ENCODE results near the gene RBM23.
"Not testable (repeated sequence)": the region's sequence is repeated elsewhere in the genome, so short reads cannot be mapped to it uniquely, and the experiment has no call there.

The RBM23 gene

GRCh38 chr14:22918804-22919600 is at the start of gene RBM23:
RBM23 (minus strand) TSS chr14:22919149.
- DNase-seq, result peak; percentile 100

DNA sequence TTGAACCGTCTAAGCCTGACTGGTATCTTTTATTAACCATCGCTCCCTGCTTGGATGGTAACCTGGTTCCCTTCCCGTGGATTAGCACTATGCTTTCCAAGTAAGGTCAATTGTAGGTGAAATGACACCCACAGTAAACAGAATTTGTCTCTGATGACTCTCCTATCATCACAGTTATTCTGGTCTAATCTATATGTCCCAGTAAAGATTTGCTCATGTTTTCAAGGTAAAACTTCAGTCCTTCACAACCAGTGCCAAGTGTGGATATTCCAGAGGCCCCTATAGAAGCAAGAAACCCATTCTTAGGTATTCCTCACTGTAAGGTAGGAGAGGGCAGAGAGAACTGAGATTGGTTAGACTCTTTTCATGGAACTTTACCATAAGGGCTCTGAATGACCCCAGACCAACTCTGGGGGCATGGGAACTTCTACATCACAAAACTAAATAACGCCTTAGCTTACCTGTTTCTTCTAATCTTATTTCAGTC is 47.9 kb upstream of the RBM23 start:
- DNase-seq, result no peak

- DNase-seq, result not testable (repeated sequence)
Observed at GRCh38 chr14:22965916-22966782, 47.2 kb upstream of the RBM23 start.

GRCh38 chr14:22962061-22962676 is 43.2 kb upstream of the RBM23 start:
- DNase-seq, result no peak

DNA sequence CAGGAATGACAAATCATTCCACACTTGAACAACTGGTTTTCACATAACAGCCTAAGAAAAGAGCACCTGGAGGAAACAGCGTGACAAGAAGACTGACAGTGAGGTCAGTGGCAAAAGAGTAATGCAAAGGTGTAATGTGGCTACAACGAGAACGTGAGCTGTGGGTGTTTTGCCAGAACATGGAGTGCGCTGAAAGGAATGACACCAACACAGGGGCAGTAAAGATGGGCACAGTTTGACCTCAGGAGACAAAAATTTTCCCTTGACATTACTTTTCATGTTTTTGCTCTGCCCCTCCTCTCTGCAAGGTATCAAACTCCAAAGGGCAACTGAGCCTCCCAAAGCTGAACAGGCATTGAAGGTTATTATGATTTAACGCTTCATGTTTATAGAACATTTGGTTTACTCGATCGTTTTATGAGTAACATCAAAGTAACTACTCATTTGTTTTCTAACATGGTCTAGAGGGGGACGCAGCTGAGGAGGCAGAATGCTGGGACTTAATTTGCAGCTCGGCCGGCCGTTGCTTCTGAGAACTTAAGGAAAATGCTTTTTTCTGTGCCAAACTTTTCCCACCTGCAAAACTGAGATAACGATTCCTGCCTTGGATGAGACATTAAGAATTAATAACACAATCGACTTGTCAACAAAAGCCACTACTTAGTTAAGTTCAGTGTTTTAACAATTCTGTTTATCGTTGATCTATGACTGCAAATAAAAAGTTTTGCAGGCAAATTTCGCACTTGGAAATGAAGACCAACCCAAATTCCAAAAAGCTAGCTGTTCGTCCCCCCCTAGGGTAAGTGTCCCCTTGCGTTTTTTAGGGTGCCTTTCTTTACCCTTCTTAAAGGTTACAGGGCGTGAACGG is 37.0 kb upstream of the RBM23 start:
- no peak for DNase-seq

DNA sequence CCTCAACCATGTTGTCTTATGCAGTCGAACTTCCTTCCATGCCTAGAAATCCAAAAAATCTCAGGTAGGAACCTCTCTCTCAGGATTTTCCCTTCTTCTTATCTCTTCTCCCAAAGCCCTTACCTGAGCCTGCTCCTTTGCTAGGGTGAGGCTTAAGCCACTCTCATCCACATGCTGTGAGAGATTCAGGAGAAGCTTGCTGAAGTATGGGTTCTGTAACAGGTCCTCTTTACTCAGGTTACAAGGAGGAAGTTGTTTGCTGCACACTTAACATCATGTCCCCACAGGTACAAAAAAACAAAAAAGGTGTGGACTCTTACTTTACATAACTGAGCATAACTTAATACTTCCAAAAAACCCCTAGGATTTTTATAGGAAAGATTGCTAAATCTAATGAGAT is 33.5 kb upstream of the RBM23 start:
- DNase-seq, result no peak

DNA sequence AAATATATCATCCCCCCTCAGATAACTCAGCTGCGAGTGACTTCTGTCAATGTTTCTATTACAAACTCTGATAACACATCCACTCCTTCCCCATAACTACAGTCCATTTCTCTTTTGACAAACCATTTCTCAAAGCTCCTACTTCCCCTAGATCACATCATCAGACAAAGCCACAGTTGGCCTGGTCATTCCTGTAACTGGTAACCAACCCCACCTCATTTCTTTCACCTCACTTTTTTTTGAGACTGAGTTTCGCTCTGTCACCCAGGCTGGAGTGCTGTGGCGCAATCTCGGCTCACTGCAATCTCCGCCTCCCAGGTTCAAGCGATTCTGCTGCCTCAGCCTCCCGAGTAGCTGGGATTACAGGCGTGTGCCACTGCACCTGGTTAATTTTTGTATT is 32.8 kb upstream of the RBM23 start:
- peak; percentile 64 for DNase-seq

DNA sequence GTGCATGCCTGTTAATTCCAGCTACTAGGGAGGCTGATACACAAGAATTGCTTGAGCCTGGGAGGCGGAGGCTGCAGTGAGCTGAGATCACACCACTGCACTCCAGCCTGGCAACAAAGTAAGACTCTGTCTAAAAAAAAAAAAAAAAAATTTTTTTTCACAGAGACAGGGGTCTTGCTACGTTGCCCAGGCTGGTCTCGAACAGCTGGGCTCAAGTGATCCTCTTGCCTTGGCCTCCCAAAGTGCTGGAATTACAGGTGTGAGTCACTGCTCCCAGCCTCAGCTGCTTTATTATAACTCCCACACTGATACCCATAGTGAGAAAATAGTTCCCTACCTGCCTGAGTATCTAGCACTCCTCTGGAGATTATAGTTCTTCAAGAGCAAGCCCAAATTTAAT is 26.7 kb upstream of the RBM23 start:
- DNase-seq, result no peak

- no peak for DNase-seq
Observed at GRCh38 chr14:22939684-22940083, 20.7 kb upstream of the RBM23 start.

DNA sequence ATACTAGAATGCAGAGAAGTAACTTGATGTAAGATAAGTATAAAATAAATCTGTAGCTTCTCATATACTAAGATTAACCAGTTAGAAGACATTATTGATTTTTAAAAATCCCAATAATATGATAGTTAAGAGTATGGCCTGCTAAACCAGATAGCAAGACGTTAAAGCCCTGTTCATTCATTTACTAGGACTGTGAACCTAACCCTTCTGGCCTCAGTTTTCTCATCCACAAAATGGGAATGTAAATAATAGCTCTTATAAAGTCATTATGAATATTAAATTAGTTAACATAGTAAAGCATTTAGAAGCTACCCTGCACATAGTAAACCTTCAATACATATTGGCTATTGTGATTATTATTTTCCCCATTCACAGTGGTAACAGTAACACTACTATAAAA is 16.2 kb upstream of the RBM23 start:
- DNase-seq, result no peak

DNA sequence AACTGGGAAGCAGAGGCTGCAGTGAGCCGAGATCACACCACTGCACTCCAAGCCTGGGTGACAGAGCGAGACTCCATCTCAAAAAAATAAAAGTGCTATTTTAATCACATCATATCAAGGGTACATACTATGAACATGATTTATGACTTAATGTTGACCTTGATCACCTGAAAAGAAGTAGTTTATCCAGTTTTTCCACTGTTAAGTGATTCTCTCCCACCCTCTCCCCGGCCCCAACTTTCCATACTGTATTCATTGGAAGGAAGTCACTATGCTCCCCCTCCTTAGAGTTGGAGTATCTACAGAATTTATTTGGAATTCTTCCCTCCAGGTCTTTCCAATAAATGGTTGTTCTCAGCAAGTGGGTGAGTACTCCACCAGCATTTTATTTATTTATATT is 13.2 kb upstream of the RBM23 start:
- DNase-seq, result no peak

- DNase-seq, result no peak
Observed at GRCh38 chr14:22929961-22930364, 11.0 kb upstream of the RBM23 start.

DNA sequence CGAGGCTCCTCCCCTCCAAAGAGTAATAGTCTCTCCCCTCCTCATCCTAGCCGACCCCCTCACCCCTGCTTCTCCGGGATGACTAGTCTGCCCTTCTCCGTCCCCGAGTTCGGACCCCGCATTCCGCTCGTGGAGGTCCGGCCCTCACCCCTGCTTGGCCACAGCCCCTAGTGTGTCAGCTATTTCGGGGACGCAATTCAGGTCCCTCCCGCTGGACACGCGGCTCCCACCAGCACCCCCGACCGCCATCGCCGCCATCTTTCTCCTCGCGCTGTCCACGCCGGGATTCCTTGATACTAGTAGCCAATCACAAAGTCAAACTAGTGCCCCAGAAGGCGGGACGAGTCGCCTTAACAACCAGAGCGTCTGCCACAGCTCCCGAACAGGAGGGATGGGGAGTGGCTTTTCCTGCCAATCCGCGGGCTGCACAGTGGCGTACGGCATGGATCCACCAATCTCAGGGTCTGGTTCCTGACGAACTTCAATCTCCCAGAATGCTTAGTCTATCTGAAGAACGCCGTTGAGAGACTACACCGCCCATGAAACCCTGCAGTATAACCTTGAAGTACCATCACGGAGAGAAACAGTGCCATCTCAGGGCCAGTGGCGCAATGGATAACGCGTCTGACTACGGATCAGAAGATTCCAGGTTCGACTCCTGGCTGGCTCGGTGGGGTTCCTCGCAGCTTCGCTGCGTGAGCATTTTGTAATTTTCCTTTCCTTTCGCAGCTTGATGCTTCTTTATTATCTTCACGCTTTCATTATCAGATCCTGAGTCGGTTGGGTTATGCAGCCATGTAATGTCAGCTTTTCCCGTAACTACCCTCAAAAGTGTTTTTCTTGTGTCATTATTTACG is 10.4 kb upstream of the RBM23 start, which contains the start of gene PRMT5:
Gene PRMT5, minus strand, starts transcription at position 273 of the 857 bp plus-strand sequence. Its CDS starts 15 bp downstream, at position 258.
- peak; percentile 100 for DNase-seq

DNA sequence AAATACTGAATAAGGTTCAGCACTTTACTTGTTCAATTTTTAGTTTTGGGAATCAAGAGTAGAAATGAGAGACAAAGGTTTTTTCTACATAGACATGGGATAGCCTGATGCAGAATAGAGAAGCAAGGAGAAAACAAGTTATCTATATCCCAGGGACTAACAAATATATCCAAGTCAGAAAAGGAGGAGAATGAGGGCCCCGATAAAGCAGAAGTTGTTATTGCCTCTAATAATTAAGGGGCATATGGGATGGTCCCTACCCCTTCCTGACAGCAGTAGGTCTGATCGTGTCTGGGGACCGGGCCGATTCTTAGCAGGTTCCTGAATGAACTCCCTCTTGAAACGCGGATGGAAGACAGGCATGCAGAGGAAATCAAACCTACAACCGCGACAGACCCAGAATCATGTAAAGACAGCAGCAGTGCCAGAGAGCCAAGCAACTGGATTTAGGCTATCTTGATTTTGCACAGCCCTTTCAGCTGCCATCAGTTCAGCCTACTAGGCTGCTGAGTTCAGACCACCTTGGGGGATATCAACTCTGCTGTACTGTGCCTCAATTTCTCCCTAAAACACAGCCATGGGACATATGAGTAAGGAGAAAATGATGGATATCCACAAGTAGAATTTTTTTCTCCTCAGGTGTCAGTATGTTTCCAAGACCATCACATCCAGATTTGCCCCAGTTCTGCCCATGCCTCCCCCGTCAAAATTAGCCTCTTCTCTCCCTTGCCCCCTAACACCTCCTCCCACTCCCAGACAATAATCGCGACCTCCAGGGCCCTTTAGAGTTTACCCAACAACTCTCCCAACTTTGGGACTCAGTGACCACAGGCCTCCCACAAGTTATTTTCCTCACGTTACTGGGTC is 9.5 kb upstream of the RBM23 start:
- no peak for DNase-seq

- DNase-seq, result no peak
Observed at GRCh38 chr14:22926316-22926715, 7.4 kb upstream of the RBM23 start.

- no peak for DNase-seq
Observed at GRCh38 chr14:22925513-22925912, 6.6 kb upstream of the RBM23 start.

DNA sequence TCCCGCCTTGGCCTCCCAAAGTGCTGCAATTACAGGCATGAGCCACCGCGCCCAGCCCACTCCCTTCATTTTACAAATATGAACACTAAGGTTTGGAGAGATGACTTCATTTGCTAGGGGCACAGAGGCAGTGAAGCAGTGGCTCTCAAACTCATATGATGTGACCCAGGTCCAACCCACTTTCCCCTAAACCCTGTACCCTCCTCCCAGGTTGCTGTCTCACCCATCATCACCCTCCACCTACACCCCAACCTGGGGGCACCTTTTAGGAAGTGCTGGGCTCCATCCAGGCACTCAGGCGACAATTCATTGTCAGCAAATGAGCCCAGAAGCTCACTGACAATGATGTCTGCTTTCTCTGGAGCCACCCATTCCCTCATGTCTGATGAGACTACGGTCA is 4.8 kb upstream of the RBM23 start:
- DNase-seq, result no peak

DNA sequence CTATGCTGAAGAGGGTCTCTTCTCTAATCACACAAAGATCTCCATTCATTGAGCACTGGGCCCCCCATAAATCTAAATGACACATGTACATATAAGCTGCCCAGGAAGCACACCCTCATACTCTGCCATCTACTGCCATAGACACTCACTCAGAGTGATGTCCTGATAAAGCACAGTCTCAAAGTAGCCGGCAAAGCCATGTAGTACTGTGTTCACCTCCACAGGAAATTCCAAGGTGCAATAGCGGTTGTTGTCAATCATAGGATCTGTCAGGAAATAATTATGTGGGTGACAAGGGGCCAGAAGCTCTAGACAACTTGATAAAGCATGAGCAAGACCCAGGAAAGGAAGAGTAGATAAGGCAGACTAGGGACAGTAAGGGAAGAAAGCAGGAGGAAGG is 3.3 kb upstream of the RBM23 start:
- no peak for DNase-seq

GRCh38 chr14:22920697-22921096 is 1.7 kb upstream of the RBM23 start:
- DNase-seq, result no peak

GRCh38 chr14:22919601-22919921 is 612 bp upstream of the RBM23 start:
- no peak for DNase-seq

Measured in MV-4-11 (cell line).